ENCODE data around the gene RNF223. TPM values are rescaled to one million over a fixed set of nuclear protein-coding genes. Genes with fewer than 3 reads are reported as not detected.
A peak's percentile ranks its signal among the peaks of the same experiment; 100 is the strongest.

Gene RNF223
- total RNA-seq, 4 donors from 2014 or later = 1.3 TPM; not detected in 3

GRCh38 chr1:1085911-1086841 is 12.1 kb upstream of the RNF223 start:
- peak in 1 of 3 donors; percentile 35 for DNase-seq
- TF ChIP-seq CTCF (IDR thresholded peaks at IDR 0.05) (no peak), POLR2A (IDR thresholded peaks at IDR 0.05) (no peak)
- no peaks in the 10 kb centered on the region for H3K4me1 ChIP-seq
- no peaks in the 10 kb centered on the region for H3K36me3 ChIP-seq
- H3K27ac ChIP-seq = no peak overlapping the region
- no peaks in the 10 kb centered on the region for H3K9me3 ChIP-seq
- no peaks in the 10 kb centered on the region for H3K27me3 ChIP-seq
- no peak overlapping the region for H3K4me3 ChIP-seq

DNA sequence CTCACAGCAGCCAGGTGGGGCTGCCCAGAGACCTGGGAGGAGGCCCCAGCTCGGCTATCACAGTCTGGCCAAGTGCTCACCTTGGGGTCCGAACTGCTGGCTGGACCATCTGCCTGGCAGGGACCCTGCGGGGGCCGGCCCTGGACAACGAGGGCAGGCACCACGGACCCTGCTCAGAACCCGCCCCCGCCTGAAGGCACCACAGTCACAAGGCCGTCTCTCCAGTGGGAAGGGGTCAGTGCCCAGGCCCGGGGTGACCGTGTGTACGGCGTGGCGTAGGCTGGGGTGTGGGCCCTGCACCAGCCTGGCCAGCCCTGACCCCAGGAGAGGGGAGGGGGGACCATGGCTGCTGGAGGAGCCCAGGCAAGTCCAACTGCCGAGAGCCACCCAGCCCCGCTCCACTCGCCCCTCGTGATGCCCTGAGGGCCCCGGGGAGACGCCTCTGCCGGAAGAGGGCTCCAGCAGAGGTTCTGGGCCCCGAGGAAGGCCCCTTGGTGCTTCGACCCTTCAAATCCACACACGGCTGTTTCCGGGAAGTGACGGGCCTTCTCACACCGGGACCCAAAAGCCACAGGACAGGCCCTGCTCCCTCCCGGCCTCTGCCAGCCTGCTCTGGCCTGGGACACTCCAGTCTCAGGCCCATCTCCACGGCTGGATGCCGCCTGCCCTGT is 11.2 kb upstream of the RNF223 start:
- Histone ChIP-seq H3K4me1 (peaks cover 0 to 1% (median under 1%) of the 10 kb centered on the region in 4 donors), H3K27ac (no peak overlapping the region), H3K27me3 (no peaks in the 10 kb centered on the region), H3K4me3 (no peak overlapping the region), H3K9me3 (no peaks in the 10 kb centered on the region), H3K36me3 (no peaks in the 10 kb centered on the region)
- peak in 2 of 3 donors; percentile 10 to 24 for DNase-seq
- TF ChIP-seq POLR2A (IDR thresholded peaks at IDR 0.05) (no peak), CTCF (IDR thresholded peaks at IDR 0.05) (no peak)

- Histone ChIP-seq H3K9me3 (no peaks in the 10 kb centered on the region), H3K4me3 (no peak overlapping the region), H3K4me1 (peaks cover 0 to 9% (median 7%) of the 10 kb centered on the region in 4 donors), H3K27me3 (no peaks in the 10 kb centered on the region), H3K27ac (no peak overlapping the region), H3K36me3 (no peaks in the 10 kb centered on the region)
- DNase-seq = peak in 2 of 3 donors; percentile 13 to 39
- TF ChIP-seq POLR2A (IDR thresholded peaks at IDR 0.05) = no peak
- TF ChIP-seq CTCF (IDR thresholded peaks at IDR 0.05) = no peak
These were observed 10.5 kb upstream of the RNF223 start for GRCh38 chr1:1084372-1085170.

GRCh38 chr1:1083416-1084371 is 9.6 kb upstream of the RNF223 start:
- TF ChIP-seq CTCF (IDR thresholded peaks at IDR 0.05) (no peak), POLR2A (IDR thresholded peaks at IDR 0.05) (no peak)
- peak in 1 of 3 donors; percentile 41 for DNase-seq
- Histone ChIP-seq H3K9me3 (no peaks in the 10 kb centered on the region), H3K36me3 (no peaks in the 10 kb centered on the region), H3K27me3 (no peaks in the 10 kb centered on the region), H3K4me3 (no peak overlapping the region), H3K4me1 (peaks cover 0 to 14% (median 9%) of the 10 kb centered on the region in 4 donors), H3K27ac (no peak overlapping the region)
